Measurements from ENCODE around the gene IQGAP2.

IQGAP2 gene

GRCh38 chr5:76528547-76529331 is 125.7 kb downstream of the IQGAP2 start:
- no peak for ATAC-seq

GRCh38 chr5:76529464-76530344 is 126.6 kb downstream of the IQGAP2 start:
- TF ChIP-seq ISL1 (CRISPR knock-in tag; IDR thresholded peaks at IDR 0.05) (peak; percentile 18), OSR1 (CRISPR knock-in tag; IDR thresholded peaks at IDR 0.05) (no peak)
- no peak for ATAC-seq

More at GRCh38 chr5:76528547-76529331, 125.7 kb downstream of the IQGAP2 start:
- TF ChIP-seq CSRNP3 (CRISPR knock-in tag; IDR thresholded peaks at IDR 0.05) (0 out of 2 replicates have a peak, but pooled peaks have one; percentile 28), POU6F1 (CRISPR knock-in tag; IDR thresholded peaks at IDR 0.05; ENCODE audit: borderline replicate concordance, low read depth) (no peak), GLIS3 (CRISPR knock-in tag; IDR thresholded peaks at IDR 0.05) (no peak)

- TF ChIP-seq RARB (CRISPR knock-in tag; IDR thresholded peaks at IDR 0.05) (no peak), OSR1 (CRISPR knock-in tag; IDR thresholded peaks at IDR 0.05) (no peak), CREB5 (CRISPR knock-in tag; IDR thresholded peaks at IDR 0.05; ENCODE audit: low read depth) (no peak), ESRRG (CRISPR knock-in tag; IDR thresholded peaks at IDR 0.05) (no peak), SNAI2 (CRISPR knock-in tag; IDR thresholded peaks at IDR 0.05) (no peak), TOX (CRISPR knock-in tag; IDR thresholded peaks at IDR 0.05; ENCODE audit: borderline replicate concordance) (no peak), TSHZ2 (CRISPR knock-in tag; IDR thresholded peaks at IDR 0.05) (no peak), ZFP30 (CRISPR knock-in tag; IDR thresholded peaks at IDR 0.05) (no peak), BACH2 (CRISPR knock-in tag; IDR thresholded peaks at IDR 0.05; ENCODE audit: borderline replicate concordance) (no peak), CSDC2 (CRISPR knock-in tag; IDR thresholded peaks at IDR 0.05) (no peak), PPARA (CRISPR knock-in tag; IDR thresholded peaks at IDR 0.05; ENCODE audit: borderline replicate concordance) (no peak), ZC3H10 (CRISPR knock-in tag; IDR thresholded peaks at IDR 0.05) (no peak), CSRNP3 (CRISPR knock-in tag; IDR thresholded peaks at IDR 0.05) (no peak), ZNF8 (CRISPR knock-in tag; IDR thresholded peaks at IDR 0.05) (no peak), ARNTL (CRISPR knock-in tag; IDR thresholded peaks at IDR 0.05; ENCODE audit: borderline replicate concordance, low read depth) (no peak), ZFP3 (CRISPR knock-in tag; IDR thresholded peaks at IDR 0.05) (no peak), TCF4 (CRISPR knock-in tag; IDR thresholded peaks at IDR 0.05; ENCODE audit: borderline replicate concordance) (no peak), GLIS3 (CRISPR knock-in tag; IDR thresholded peaks at IDR 0.05) (no peak), ZNF565 (CRISPR knock-in tag; conservative IDR thresholded peaks at IDR 0.05; ENCODE audit: low read depth) (no peak)
Measured at GRCh38 chr5:76532052-76532451, 129.0 kb downstream of the IQGAP2 start.

More at GRCh38 chr5:76532052-76532451, 129.0 kb downstream of the IQGAP2 start:
- no peak for ATAC-seq

Data from SK-N-SH treated with all-trans-retinoic acid at 6 μM for 48 hours (cell line).